Tibial nerve (tissue), 4 donors: ENCODE results near the gene IBA57. TPM values are rescaled to one million over a fixed set of nuclear protein-coding genes. Genes with fewer than 3 reads are reported as not detected.

Experiments
- DNase-seq, 2 donors: peaks; one replicate each; pipeline ENCODE4 v3.0.0-alpha.2; 2019; ENCODE audit warnings: low spot score in 2 of 2
- H3K27ac ChIP-seq, 4 donors: fragments of 200-600 bp; sonication (generic) in 3 of 4; one replicate each; pipeline ENCODE4 v1.5.1; 2017 to 2019; ENCODE audit warnings: mild to moderate bottlenecking in 1 of 4
- H3K27me3 ChIP-seq, 2 donors: fragments of 200-600 bp; sonication (generic) in 1 of 2; one replicate each; pipeline versions ENCODE4 v1.5.1 to v1.6.0; 2017 to 2019
- H3K36me3 ChIP-seq, 3 donors: fragments of 200-600 bp; sonication (generic); one replicate each; pipeline ENCODE4 v1.5.1; 2018 to 2019
- H3K4me1 ChIP-seq, 4 donors: fragments of 200-600 bp; sonication (generic) in 3 of 4; one replicate each; pipeline ENCODE4 v1.5.1; 2017 to 2019
- H3K4me3 ChIP-seq, 4 donors: fragments of 200-600 bp; sonication (generic) in 3 of 4; one replicate each; pipeline ENCODE4 v1.5.1; 2017 to 2019; ENCODE audit warnings: mild to moderate bottlenecking in 1 of 4, moderate library complexity in 1 of 4
- H3K9me3 ChIP-seq, 4 donors: fragments of 200-600 bp; sonication (generic) in 3 of 4; one replicate each; pipeline ENCODE4 v1.5.1; 2017 to 2019
- EP300 ChIP-seq, 2 donors: sonication (generic); formaldehyde crosslinking; IDR thresholded peaks; one replicate each; pipeline ENCODE4 v1.6.1; 2017; ENCODE audit warnings: antibody characterized with exemption in 2 of 2, mild to moderate bottlenecking in 1 of 2
- POLR2A ChIP-seq, 2 donors: fragments of 450-650 bp; IDR thresholded peaks; one replicate each; pipeline ENCODE4 v1.6.1; 2017; ENCODE audit warnings: antibody characterized with exemption in 2 of 2, mild to moderate bottlenecking in 2 of 2, moderate library complexity in 2 of 2
- WGBS, 2 donors: methylation state at CpG; one replicate each; pipeline ENCODE4 v1.1.5; 2018; 5-methylcytosine and 5-hydroxymethylcytosine counted together
- total RNA-seq, 4 donors: library from RNA; depleted of rRNA; stranded (reverse); fragments of >200 nt; gene quantifications; one replicate each; pipeline ENCODE4 v1.1.0, GENCODE V29; 2016
- TF ChIP-seq, protein P1 (sequence below), 5 experiments: fragments of 200-600 bp in 3 of 5; fragments of 450-650 bp in 2 of 5; sonication (generic) in 3 of 5; IDR thresholded peaks; one replicate each; pipeline ENCODE4 v1.5.1; 2016 to 2019; ENCODE audit warnings: antibody characterized with exemption in 5 of 5, mild to moderate bottlenecking in 3 of 5, moderate library complexity in 2 of 5

The IBA57 gene
- total RNA-seq, 4 donors from 2014 or later = 5.5 to 17.8 (median 9.2) TPM

DNA sequence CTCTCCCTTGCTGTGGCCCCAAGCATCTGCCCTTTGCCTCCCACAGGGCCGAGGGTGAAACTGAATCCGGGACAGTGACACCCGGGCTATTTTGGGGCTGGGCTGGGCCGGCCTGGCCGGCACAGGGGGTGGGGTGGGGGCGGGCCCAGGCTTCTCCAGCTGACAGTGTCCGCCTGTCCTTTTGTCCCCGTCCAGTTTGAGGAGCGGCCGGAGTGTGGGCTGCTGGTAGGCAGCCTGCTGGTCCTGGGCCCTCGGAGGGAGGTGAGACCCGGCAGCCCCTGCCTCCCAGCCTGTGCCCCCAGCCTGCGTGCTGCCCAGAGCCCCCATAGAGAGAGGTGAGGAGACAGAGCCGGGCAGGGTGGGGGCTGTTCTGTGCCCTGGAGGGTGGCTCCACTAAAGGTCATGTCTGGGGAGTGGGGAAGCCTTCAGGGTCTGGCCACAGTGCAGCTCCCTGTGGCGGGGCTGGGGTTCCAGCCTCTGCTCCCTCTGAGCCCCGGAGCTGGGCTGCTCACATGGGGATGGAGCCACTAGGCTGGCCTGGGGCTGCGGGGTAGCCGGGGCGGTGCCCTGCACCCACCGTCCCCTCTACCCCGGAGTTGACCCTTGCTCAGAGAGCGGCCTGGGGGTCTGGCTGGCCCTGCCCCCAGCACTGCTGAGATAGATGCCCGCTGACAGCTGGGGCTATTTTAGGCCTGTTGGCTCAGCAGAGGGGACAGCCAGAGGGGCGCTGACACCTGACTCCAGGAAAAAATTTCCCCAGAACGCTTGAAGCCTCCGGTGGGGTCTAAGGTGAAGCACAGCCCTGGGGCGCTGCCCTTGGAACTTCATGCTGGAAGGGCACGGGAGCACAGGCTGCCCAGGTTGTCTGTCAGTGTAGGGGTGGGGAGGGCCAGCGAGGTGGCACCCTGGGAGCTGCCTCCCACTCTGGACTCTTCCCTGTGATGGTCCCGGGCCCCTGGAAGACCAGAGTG, 42.5 kb downstream of the IBA57 start, which contains the start of gene OBSCN:
Gene OBSCN, plus strand, starts transcription at position 194 of the 971 bp plus-strand sequence. CDS start 3,740 bp downstream, outside the sequence.
- WGBS, 2 donors = 44 to 60% methylated on average over 12 to 14 of the region's 30 CpGs
- H3K27me3 ChIP-seq = peaks cover 0 to 24% of the 10 kb centered on the region in 2 donors
- H3K4me3 ChIP-seq = no peak within 1 kb of the TSS
- no peak within 1 kb of the TSS for H3K27ac ChIP-seq
- no peaks in the 10 kb centered on the region for H3K9me3 ChIP-seq
- H3K4me1 ChIP-seq = peaks cover 0 to 9% (median 4%) of the 10 kb centered on the region in 4 donors
- H3K36me3 ChIP-seq = no peaks in the 10 kb centered on the region
- TF ChIP-seq, protein P1, sequence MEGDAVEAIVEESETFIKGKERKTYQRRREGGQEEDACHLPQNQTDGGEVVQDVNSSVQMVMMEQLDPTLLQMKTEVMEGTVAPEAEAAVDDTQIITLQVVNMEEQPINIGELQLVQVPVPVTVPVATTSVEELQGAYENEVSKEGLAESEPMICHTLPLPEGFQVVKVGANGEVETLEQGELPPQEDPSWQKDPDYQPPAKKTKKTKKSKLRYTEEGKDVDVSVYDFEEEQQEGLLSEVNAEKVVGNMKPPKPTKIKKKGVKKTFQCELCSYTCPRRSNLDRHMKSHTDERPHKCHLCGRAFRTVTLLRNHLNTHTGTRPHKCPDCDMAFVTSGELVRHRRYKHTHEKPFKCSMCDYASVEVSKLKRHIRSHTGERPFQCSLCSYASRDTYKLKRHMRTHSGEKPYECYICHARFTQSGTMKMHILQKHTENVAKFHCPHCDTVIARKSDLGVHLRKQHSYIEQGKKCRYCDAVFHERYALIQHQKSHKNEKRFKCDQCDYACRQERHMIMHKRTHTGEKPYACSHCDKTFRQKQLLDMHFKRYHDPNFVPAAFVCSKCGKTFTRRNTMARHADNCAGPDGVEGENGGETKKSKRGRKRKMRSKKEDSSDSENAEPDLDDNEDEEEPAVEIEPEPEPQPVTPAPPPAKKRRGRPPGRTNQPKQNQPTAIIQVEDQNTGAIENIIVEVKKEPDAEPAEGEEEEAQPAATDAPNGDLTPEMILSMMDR (IDR thresholded peaks at IDR 0.05) = no peak
- TF ChIP-seq EP300 (IDR thresholded peaks at IDR 0.05) (no peak), POLR2A (IDR thresholded peaks at IDR 0.05) (no peak)
- DNase-seq = no peak

DNA sequence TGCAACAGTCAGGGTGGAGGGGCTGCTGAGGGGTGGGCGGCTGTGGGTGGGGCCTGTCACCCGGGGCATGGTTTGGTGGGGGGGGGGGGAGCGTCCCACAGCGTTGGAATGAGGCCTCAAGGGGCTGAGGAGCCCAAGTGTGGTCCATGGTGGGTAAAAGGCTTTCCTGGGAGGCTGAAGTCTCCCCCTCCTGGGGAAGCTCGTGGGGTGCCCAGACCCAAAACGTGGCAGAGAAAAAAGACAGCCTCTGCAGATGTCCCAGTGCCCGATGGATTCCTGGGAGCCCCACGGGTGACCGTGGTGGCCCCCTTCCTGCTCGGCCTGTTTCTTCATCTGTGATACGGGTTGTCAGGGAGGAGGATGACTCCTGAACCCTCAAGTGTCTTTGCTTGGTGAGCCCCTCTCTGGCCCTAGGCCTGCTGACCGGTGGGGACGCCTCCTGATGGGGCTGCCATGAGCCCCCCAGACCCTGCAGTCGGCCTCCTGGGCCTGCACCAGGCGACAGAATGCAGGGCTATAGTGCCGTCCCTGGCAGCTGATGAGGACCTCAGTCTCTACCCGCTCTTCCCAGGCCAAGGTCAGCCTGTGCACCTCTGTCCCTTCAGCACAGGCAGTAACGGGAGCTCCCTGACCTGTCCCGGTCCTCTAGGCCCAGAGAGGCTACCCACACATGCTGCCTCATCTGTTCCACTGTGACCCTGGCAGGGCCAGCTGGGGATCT, 43.4 kb downstream of the IBA57 start:
- 55 to 77% methylated on average over 12 to 16 of the region's 19 CpGs for WGBS, 2 donors
- H3K27me3 ChIP-seq = peaks cover 0 to 26% of the 10 kb centered on the region in 2 donors
- DNase-seq = no peak
- H3K36me3 ChIP-seq = no peaks in the 10 kb centered on the region
- no peak overlapping the region for H3K4me3 ChIP-seq
- no peaks in the 10 kb centered on the region for H3K9me3 ChIP-seq
- peaks cover 0 to 17% (median 5%) of the 10 kb centered on the region in 4 donors for H3K4me1 ChIP-seq
- H3K27ac ChIP-seq = no peak overlapping the region
- no peak for TF ChIP-seq POLR2A (IDR thresholded peaks at IDR 0.05)
- no peak for TF ChIP-seq EP300 (IDR thresholded peaks at IDR 0.05)
- TF ChIP-seq, protein P1 (IDR thresholded peaks at IDR 0.05) = no peak

DNA sequence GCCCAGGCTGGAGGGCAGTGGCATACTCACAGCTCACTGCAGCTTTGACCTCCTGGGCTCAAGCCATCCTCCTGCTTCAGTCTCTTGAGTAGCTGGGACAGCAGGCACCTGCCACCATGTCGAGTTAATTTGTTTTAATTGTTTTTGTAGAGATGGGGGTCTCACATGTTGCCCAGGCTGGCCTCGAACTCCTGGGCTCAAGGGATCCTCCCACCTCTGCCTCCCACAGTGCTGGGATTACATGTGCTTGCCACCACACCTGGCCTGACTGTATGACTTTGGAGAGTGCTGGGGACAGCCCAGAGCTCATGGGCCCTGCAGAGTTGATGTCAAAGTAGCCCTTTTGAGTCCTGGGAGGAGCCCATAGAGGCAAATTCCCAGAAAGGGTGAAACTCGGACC, 44.1 kb downstream of the IBA57 start:
- no peak overlapping the region for H3K4me3 ChIP-seq
- no peak for DNase-seq
- WGBS, 2 donors = 88 to 93% methylated on average over 2 to 3 of the region's 3 CpGs
- H3K9me3 ChIP-seq = no peaks in the 10 kb centered on the region
- no peaks in the 10 kb centered on the region for H3K36me3 ChIP-seq
- TF ChIP-seq, protein P1 (IDR thresholded peaks at IDR 0.05) = no peak
- TF ChIP-seq POLR2A (IDR thresholded peaks at IDR 0.05) = no peak
- TF ChIP-seq EP300 (IDR thresholded peaks at IDR 0.05) = no peak
- no peak overlapping the region for H3K27ac ChIP-seq
- peaks cover 0 to 26% of the 10 kb centered on the region in 2 donors for H3K27me3 ChIP-seq
- H3K4me1 ChIP-seq = peaks cover 0 to 20% (median 6%) of the 10 kb centered on the region in 4 donors

DNA sequence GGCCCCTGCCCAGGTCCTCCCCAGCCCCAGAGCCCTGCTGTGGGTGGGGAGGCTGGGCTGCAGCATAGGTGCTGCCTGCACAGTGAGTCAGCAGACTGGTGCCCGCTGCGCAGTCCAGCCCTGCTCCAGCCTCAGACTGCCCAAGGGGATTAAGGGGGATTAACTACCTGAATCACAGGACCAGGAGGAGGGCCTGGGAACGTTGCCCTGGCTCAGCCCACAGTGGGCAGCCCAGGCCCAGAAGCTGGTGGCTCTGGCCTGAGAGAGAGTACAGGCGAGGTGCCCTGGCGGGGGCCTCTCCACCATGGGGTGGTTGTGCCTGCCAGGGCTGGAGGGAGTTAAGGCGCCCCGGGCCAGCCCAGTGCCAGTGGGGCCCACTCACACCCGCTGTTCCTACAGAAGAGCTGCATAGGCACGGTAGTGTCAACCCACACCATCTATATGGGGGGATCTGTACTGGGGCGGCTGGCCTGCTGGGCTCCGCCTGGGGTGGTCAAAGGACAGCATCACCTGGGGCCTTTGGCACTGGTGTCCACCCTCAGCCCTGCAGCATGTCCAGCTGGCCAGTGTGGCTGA, 44.6 kb downstream of the IBA57 start:
- Histone ChIP-seq H3K9me3 (no peaks in the 10 kb centered on the region), H3K4me3 (no peak overlapping the region), H3K36me3 (no peaks in the 10 kb centered on the region), H3K4me1 (peaks cover 0 to 20% (median 6%) of the 10 kb centered on the region in 4 donors), H3K27me3 (peaks cover 0 to 26% of the 10 kb centered on the region in 2 donors), H3K27ac (no peak overlapping the region)
- no peak for DNase-seq
- WGBS, 2 donors = 72 to 87% methylated on average over 7 to 11 of the region's 11 CpGs
- TF ChIP-seq EP300 (IDR thresholded peaks at IDR 0.05) (no peak), POLR2A (IDR thresholded peaks at IDR 0.05) (no peak)
- TF ChIP-seq, protein P1 (IDR thresholded peaks at IDR 0.05) = no peak
